ENCODE results near the gene NIPAL4. TPM values are rescaled to one million over a fixed set of nuclear protein-coding genes. Genes with fewer than 3 reads are reported as not detected.

The NIPAL4 gene
- polyA plus RNA-seq, 1 experiment = 4.4 TPM

DNA sequence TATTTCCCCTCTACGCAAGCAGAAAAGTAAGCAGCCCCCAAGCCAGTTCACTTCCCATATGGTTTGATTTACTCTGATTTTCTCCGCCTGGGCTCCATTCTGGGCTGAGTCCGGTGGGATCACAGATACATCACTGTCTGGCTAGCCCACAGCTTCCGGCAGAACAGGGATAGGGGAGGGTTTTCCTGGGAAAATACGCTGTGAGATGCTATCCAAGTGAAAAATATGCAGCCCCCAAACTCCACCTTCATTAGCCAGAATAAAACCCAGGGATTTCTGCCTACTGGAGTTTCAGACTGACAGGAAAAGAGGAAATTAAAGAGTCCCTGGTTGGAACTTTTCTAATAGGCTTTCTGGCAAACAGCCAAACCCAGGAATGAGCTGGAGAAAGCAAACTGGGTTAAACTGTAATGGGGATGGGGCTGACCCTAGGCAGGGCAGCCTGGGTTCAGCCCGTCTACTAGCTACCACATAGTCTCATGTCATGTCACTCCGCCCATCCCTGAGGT, 16.9 kb upstream of the NIPAL4 start:
- no peaks in the 10 kb centered on the region for H3K27me3 ChIP-seq (ENCODE audit: control insufficient read depth, insufficient read depth, low read length)
- H3K4me3 ChIP-seq (ENCODE audit: low read depth, low read length) = no peak overlapping the region
- ChIA-PET POLR2A (no interaction called here), CTCF (interaction anchor here (1.2 to 2.1 kb wide), 2 partner anchors 11 to 17 kb away, joined by 3 to 5 read pairs; partner anchors contain the start of gene NIPAL4)
- no peaks in the 10 kb centered on the region for H3K36me3 ChIP-seq (ENCODE audit: control insufficient read depth, insufficient read depth, low read length)
- TF ChIP-seq, protein P1, sequence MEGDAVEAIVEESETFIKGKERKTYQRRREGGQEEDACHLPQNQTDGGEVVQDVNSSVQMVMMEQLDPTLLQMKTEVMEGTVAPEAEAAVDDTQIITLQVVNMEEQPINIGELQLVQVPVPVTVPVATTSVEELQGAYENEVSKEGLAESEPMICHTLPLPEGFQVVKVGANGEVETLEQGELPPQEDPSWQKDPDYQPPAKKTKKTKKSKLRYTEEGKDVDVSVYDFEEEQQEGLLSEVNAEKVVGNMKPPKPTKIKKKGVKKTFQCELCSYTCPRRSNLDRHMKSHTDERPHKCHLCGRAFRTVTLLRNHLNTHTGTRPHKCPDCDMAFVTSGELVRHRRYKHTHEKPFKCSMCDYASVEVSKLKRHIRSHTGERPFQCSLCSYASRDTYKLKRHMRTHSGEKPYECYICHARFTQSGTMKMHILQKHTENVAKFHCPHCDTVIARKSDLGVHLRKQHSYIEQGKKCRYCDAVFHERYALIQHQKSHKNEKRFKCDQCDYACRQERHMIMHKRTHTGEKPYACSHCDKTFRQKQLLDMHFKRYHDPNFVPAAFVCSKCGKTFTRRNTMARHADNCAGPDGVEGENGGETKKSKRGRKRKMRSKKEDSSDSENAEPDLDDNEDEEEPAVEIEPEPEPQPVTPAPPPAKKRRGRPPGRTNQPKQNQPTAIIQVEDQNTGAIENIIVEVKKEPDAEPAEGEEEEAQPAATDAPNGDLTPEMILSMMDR (IDR thresholded peaks at IDR 0.05; ENCODE audit: insufficient read depth, low read depth, low read length) = no peak
- DNase-seq (ENCODE audit: low read depth) = no peak

DNA sequence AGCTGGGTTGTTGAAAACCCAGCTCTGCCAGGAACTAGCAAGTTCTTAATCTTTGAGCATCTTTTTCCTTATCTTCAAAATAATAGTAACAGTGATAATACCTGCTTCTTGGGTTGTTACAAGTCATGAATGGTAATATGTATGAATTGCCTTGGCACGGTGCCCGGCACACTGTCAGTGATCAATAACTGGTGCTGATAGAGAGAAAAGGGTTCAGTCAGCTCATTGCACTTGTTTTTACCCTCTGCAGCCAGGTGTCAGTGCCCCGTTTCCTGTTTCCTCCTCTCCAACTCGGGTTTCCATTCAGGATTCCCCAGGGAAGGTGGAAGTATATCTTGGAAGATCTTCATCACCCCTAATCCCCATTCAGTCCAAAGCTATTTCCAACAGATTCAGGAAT, 15.8 kb upstream of the NIPAL4 start:
- DNase-seq (ENCODE audit: low read depth) = no peak
- POLR2A ChIA-PET = no interaction called here
- TF ChIP-seq, protein P1 (IDR thresholded peaks at IDR 0.05; ENCODE audit: insufficient read depth, low read depth, low read length) = no peak
- Histone ChIP-seq H3K36me3 (ENCODE audit: control insufficient read depth, insufficient read depth, low read length) (no peaks in the 10 kb centered on the region), H3K27me3 (ENCODE audit: control insufficient read depth, insufficient read depth, low read length) (no peaks in the 10 kb centered on the region), H3K4me3 (ENCODE audit: low read depth, low read length) (no peak overlapping the region)
- CTCF ChIA-PET = interaction anchor here (1.1 to 2.1 kb wide), 3 partner anchors 12 to 273 kb away, joined by 3 to 5 read pairs (median 5); no protein-coding TSS in a partner anchor

DNA sequence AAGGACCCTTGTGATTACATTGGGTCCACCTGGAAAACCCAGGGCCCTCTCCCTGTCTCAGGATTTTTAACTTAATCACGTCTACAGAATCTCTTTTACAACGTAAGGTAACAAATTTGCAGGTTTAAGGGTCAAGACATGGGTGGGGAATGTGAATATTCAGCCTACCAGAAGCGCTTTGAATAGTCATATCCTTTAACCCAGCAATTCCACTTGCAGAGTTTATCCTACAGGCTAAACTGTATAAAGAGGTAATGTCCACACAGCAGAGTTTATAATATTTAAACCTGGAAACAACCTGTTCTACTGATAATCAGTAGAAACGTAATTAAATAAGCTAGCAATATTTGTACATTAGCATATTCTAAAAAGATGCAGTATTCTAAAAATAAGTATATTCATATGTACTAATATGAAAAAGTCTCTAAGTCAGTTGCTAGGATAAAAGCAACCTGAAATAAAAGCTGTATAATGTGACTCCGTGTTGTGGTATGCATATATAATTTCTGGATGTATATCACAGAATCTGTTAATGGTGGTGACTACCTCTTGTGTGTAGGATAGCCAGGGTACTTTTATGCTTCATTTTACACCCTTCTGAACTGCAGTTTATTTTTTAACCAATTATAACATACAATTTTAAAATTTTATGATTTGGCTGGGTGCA, 14.1 kb upstream of the NIPAL4 start:
- CTCF ChIA-PET = interaction anchor here (1.1 kb wide), 1 partner anchor 14 kb away, joined by 3 read pairs; no protein-coding TSS in a partner anchor
- Histone ChIP-seq H3K4me3 (ENCODE audit: low read depth, low read length) (no peak overlapping the region), H3K27me3 (ENCODE audit: control insufficient read depth, insufficient read depth, low read length) (no peaks in the 10 kb centered on the region), H3K36me3 (ENCODE audit: control insufficient read depth, insufficient read depth, low read length) (no peaks in the 10 kb centered on the region)
- TF ChIP-seq, protein P1 (IDR thresholded peaks at IDR 0.05; ENCODE audit: insufficient read depth, low read depth, low read length) = no peak
- no peak for DNase-seq (ENCODE audit: low read depth)
- POLR2A ChIA-PET = no interaction called here

DNA sequence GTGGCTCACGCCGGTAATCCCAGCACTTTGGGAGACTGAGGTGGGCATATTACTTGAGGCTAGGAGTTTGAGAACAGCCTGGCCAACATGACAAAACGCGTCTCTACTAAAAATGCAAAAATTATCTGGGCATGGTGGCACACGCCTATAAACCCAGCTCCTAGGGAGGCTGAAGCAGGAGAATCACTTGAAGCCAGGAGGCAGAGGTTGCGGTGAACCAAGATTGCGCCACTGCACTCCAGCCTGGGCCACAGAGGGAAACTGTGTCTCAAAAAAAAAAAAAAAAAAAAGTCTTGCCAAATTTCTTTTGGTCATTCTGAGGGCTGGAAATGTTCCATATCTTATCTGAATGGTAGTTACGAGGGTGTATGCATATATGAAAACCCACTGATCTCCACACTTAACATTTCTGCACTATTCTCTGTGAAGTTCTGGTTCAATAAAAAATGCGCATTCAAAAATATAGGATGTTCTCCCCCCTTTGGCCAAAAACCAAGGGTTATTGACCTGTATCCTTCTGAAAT, 13.5 kb upstream of the NIPAL4 start:
- Histone ChIP-seq H3K27me3 (ENCODE audit: control insufficient read depth, insufficient read depth, low read length) (no peaks in the 10 kb centered on the region), H3K4me3 (ENCODE audit: low read depth, low read length) (no peak overlapping the region), H3K36me3 (ENCODE audit: control insufficient read depth, insufficient read depth, low read length) (no peaks in the 10 kb centered on the region)
- TF ChIP-seq, protein P1 (IDR thresholded peaks at IDR 0.05; ENCODE audit: insufficient read depth, low read depth, low read length) = no peak
- POLR2A ChIA-PET = no interaction called here
- CTCF ChIA-PET = interaction anchor here (1.0 to 1.1 kb wide), 3 partner anchors 15 to 118 kb away, joined by 3 read pairs; no protein-coding TSS in a partner anchor
- DNase-seq (ENCODE audit: low read depth) = no peak

DNA sequence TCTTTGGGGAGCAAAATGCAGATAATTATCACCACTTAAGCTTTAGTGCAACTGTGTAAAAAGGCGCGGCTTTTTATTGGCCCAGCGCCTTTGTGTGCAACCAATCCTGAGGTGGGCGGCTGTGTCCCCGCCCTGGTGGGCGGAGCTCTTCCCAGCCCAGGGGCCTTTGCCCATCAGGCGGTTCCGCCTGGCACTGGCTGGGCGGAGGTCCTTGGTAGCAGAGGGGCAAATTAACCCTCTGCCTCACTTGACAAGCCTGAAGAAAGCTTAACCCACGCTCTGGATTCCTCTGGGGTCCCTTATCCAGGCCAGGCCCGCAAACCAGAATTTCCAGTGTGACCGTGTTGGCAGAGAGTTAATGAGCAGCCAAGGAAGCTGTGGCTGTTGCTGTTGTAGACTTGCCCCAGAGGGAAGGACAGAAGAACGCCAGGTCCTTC, 12.8 kb upstream of the NIPAL4 start:
- Histone ChIP-seq H3K27me3 (ENCODE audit: control insufficient read depth, insufficient read depth, low read length) (no peaks in the 10 kb centered on the region), H3K36me3 (ENCODE audit: control insufficient read depth, insufficient read depth, low read length) (no peaks in the 10 kb centered on the region), H3K4me3 (ENCODE audit: low read depth, low read length) (no peak overlapping the region)
- CTCF ChIA-PET = interaction anchor here (0.9 to 1.1 kb wide), 3 partner anchors 10 to 118 kb away, joined by 3 to 4 read pairs (median 3); no protein-coding TSS in a partner anchor
- TF ChIP-seq, protein P1 (IDR thresholded peaks at IDR 0.05; ENCODE audit: insufficient read depth, low read depth, low read length) = no peak
- DNase-seq (ENCODE audit: low read depth) = no peak
- POLR2A ChIA-PET = no interaction called here

All from BJ (cell line).